GM21723 (cell line): Measurements from ENCODE around the gene CDK14.
"Not testable (repeated sequence)": the region's sequence is repeated elsewhere in the genome, so short reads cannot be mapped to it uniquely, and the experiment has no call there.

Experiments used
- ATAC-seq: cut with Tn5 transposase; IDR thresholded peaks from one replicate; pipeline ENCODE4 v1.9.1; 2021; ENCODE audit warnings: mild to moderate bottlenecking, moderate library complexity; ENCODE audit not compliant: unreplicated experiment

Gene CDK14

GRCh38 chr7:90713628-90714027 lies 117.5 kb downstream of the CDK14 start:
- ATAC-seq: no peak

DNA sequence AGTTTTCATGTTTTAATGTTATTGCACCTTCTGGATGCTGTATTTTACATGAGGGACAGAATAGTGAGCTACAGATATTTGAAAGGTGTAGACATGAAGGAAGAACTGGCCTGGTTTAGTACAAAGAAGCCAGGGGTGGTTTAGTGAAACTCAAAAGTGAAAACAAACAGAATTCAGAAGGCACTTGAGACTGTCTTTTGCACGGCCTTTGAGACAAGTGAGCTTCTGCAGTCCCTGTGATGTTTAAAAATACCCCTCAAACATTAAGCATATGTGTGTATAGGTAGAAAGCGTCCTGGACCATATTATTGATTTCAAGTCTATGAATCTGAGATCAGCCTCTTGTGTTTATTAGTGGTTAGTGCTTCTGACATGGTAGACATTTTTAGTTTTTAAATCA lies 118.9 kb downstream of the CDK14 start:
- ATAC-seq: peak; percentile 59

GRCh38 chr7:90717296-90718060 lies 121.4 kb downstream of the CDK14 start:
- no peak for ATAC-seq

DNA sequence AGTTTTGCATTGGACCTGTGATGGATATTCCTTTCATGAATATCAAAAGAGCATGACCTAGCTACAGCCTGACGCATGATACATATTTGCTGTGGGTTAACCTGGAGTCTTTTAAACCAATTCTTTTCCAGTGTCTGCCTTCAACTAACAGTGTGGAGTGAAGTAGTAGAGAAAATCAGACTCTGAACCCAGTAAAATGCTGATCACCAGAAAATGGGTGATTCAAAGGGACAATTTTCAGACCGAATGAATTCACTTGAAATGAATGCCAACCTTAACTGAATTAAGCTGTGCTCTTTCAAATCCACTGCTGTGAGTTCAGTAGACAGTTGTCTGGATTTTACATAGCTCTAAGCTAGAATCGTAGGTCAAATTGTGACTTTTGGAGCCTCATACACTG lies 123.0 kb downstream of the CDK14 start:
- ATAC-seq: no peak

- no peak for ATAC-seq
Measured at GRCh38 chr7:90720984-90721760, 125.1 kb downstream of the CDK14 start.

DNA sequence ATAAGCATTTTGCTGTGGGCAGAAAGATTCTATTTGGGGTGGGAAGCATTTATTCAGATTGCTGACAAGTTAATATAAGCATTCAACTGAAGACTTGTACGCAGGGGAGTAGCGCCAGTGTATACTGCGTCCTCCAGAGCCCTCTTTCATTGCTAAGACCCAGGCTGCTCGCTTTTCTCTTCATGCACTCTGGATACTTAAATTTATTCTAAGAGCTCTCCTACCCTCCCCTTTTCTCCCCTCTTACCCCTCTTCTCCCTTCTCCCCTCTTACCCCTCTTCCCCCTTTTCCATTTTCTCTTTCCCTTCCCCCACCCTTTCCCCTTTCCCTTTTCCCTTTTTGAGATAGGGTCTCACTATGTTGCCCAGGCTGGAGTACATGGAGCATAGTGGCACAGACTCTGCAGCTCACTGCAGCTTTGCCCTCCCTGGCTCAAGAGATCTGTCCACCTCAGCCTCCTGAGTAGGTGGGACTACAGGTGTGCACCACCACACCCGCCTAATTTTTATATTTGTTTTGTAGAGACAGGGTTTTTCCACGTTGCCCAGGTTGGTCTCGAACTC lies 125.8 kb downstream of the CDK14 start:
- no peak for ATAC-seq

DNA sequence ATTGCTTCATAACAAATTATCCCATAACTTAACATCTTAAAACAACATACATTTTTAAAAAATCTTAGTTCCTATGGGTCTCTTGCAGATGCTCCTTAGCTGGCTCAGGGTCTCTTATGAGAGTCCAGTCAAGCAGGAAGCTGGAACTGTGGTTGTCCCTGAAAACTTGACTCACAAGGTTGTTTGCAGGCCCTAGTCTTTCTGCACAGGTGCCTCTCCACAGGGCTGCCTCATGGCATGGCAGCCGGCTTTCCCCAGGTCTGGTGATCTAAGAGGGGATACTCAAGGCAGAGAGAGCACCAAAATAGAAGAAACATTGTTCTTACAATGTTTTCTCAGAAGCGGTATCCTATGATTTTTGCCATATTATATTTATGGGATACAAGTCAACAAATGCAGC lies 127.1 kb downstream of the CDK14 start:
- no peak for ATAC-seq

- ATAC-seq: no peak
Measured at GRCh38 chr7:90723866-90724265, 127.7 kb downstream of the CDK14 start.

DNA sequence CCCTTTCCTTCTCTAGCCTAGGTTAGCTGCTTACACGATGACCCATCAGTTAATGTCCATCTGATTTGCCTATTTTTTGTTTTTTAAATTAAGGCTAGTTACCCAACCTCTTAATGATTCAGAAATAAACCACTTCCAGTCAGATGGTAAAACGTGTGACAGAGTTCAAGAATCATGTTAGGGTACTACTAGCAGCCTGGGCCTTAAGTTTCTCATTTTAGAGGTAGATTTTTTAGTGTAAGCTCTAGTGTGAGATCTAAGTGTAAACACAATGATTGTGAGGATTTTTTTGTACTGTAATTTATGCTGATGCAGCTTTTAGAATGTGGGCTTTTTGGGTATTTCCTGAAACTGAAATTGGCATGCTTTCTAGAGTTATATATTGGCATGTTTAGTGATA lies 130.0 kb downstream of the CDK14 start:
- no peak for ATAC-seq

- no peak for ATAC-seq
Measured at GRCh38 chr7:90726623-90727022, 130.5 kb downstream of the CDK14 start.

DNA sequence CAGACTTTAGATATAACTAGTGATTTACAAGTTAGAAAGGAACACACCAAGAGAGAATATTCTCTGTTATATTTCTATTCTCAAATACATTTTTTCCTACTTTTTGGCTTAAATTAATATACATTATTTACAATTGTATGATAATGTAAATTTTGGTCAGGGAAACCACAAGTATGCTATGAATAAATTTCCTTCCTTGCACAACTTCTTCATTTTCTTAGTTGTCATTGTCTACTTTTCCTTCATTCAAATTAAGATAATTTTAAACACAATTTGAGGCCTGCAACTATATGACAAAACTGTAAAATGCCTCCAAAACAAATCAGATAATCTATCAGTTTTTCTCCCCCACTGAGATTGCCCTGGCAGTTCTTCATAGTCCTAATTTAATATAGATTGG lies 131.3 kb downstream of the CDK14 start:
- ATAC-seq: no peak

GRCh38 chr7:90728568-90728967 lies 132.4 kb downstream of the CDK14 start:
- ATAC-seq: peak; percentile 67

GRCh38 chr7:90735611-90736280 lies 139.6 kb downstream of the CDK14 start:
- ATAC-seq: not testable (repeated sequence)

GRCh38 chr7:90736316-90736715 lies 140.2 kb downstream of the CDK14 start:
- ATAC-seq: no peak

DNA sequence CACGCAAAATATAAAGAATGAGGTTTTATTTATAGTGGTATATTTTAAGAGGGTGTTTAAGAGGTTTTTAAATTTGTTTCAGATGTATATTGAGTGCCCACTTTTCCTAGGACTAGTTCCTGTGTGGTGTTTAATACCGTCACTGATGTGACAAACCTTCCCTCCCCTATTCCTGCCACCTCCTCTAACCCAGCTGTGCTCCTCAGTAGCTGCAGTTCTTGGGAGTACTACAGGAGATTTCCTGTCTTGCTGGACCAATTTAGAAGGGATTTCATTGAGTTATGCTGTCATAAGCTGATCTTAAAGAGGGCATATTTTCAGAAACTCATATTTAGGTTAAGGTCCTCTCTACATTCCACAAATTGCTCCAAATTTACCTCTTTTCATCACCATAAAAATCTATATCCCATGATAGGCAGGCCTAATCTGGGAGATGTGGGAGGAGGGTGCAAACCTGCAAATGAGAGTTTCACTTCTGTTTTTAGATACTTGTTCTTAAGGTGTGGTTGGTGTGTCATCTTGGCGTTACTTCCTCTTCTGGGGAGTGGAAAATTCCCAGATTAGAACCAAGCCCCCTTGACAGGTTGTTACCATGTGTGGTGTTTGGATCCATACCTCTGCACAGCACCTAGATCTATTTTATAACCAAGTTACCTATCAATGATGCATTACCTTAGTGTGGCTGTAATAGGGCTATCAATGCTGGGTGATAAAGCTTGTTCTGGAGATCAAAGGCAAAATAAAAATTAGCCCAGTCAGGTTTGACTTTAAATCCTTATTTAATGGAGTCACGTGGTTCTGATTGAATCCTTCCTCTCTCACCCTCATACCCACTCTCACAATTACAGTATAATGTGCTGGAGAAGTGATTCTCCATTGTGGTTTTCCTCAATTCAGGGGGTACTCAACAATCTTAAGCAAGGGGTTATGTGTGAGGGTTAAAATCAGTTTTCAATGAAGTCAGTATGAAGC lies 141.1 kb downstream of the CDK14 start:
- peak; percentile 97 for ATAC-seq

DNA sequence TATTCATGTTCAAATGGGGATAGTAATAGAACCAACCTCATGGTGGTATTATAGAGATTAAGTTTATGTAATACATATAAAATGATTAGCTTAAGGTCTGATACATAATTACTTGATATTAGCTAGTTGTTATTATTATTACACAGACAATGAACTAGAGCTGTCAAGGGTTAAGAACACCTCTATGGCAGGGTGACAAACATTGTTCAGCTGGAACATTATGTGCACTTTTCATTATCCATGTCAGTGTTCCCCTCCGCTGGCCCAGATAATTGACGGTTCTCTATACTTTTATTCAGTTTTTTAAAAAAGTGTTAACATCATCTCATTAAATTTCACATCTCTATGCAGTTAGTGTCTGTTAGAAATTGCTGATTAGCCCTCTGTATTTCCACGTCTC lies 142.1 kb downstream of the CDK14 start:
- ATAC-seq: no peak

DNA sequence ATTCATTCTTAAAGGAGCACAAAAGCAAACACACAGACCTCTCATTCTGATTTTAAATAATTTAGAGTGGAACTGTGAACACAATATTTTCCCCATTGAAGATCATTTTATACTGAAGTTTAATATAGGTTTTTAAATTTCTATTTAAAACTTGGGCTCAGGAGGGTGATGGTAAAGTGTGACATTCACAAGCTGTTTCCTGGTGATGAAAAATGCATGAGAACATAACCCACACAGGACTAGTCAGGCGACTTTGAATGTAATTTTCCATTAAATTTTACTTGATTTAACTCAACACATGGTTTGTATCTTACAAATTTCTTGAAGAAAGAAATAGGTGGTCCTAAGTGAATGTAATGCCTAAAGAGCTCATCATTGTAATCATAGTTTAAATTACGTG lies 143.6 kb downstream of the CDK14 start:
- no peak for ATAC-seq

DNA sequence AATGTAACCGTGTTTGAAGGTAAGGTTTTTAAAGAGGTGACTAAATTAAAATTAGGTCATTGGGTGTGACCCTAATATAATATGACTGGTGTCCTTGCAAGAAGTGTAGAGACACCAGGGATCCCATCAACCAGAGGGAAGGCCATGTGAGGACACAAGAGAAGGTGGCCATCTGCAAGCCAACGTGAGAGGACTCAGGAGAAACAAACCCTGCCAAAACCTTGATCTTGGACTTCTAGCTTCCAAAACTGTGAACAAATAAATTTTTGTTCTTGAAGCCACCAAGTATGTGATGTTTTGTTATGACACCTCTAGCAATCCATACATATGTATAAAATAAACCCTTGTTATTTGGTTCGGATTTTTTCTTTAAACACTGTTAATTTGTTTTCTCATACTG lies 144.3 kb downstream of the CDK14 start:
- no peak for ATAC-seq

- ATAC-seq: no peak
Measured at GRCh38 chr7:90743626-90744025, 147.5 kb downstream of the CDK14 start.

GRCh38 chr7:90747516-90747915 lies 151.4 kb downstream of the CDK14 start:
- ATAC-seq: no peak
